Measurements from ENCODE around the gene KRT34.
"Not testable (repeated sequence)": the region's sequence is repeated elsewhere in the genome, so short reads cannot be mapped to it uniquely, and the experiment has no call there.

The KRT34 gene

DNA sequence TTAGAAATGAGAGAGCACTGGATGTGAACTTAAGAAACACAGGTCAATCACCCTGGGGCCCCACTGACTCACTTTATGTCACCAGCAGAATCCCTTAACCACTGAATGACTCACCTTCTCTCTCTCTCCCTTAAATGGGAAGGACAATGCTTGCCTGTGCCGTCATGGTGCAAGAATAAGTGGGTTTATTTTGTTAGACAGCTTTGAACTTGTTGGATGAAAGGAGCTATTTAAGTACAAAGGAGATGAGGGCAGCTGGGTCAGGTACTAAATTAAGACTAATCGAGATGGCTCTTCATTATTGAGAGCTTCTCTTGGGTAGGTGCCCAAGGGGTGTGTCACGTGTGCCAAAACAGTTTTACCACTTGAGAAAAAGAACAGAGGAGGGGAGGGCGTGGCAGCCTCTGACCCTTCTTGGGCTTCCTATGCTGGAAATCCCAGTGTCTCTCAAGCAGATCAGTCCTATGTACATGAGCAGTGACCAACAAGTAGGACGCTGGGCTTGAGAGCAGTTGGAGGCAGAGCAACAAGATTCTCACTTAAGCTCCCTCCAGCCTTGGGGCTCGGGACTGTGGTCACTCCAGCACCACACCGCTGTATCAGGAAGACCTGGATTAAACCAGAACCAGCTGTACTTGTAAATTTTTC lies 22.0 kb upstream of the KRT34 start:
- DNase-seq (ENCODE audit: low read depth in 2 of 2) = peak in 1 of 2 donors; percentile 11

GRCh38 chr17:41403404-41404023 lies 21.4 kb upstream of the KRT34 start:
- no peak for DNase-seq (ENCODE audit: low read depth in 2 of 2)

DNA sequence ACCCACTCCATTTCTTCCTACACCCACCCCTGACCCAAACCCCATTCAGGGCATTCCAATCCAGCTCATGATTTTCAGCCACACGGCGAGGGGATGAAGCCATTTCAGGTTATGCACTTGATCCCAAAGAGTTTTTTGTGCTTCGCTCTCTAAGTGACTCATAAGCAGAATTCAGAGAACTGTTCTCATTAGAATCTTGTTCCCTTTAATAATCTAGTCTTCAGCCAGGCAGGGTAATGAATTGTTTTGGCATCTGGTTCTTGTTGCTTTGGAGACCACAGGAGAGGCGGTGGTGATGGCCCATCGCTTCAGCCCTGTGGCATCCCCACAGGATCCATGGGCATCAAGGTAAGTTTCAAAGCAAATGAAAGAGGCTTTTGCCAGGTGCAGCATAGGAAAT lies 20.1 kb upstream of the KRT34 start:
- no peak for DNase-seq (ENCODE audit: low read depth in 2 of 2)

DNA sequence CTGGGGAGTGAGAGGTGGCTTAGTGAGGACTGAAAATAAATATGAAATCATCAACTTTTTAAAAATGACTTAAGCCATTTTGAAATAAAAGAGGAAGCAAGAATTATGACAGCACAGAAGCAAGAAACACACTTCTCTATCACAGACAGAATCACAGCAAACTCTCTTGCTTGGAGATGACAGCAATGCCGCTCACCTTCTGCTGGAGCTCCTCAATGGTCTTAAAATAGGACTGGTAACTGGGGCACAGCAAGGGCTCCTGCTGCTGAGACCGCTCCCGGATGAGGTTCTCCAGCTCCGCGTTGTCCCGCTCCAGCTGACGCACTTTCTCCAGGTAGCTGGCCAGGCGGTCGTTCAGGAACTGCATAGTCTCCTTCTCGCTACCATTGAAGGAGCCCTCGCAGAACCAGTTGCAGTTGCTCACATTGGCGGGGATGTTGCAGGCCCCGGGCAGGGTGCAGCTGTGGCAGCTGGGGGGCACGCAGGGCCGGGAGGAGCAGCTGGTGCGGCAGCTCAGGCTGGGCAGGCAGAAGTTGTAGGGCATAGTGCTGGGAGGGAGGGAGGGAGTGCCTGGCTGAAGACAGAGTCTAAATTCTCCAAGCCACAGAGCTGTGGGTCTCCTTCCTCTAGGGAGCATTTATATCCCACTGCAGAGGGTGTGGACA lies 15.0 kb upstream of the KRT34 start, which contains the start of gene KRT31:
TSS of gene KRT31 (minus strand) at position 613 of the 665 bp plus-strand sequence. CDS start at position 544, 69 bp downstream.
- no peak for DNase-seq (ENCODE audit: low read depth in 2 of 2)

GRCh38 chr17:41396340-41396739 lies 14.2 kb upstream of the KRT34 start:
- DNase-seq (ENCODE audit: low read depth in 2 of 2) = no peak

GRCh38 chr17:41395611-41396010 lies 13.5 kb upstream of the KRT34 start:
- DNase-seq (ENCODE audit: low read depth in 2 of 2) = no peak

DNA sequence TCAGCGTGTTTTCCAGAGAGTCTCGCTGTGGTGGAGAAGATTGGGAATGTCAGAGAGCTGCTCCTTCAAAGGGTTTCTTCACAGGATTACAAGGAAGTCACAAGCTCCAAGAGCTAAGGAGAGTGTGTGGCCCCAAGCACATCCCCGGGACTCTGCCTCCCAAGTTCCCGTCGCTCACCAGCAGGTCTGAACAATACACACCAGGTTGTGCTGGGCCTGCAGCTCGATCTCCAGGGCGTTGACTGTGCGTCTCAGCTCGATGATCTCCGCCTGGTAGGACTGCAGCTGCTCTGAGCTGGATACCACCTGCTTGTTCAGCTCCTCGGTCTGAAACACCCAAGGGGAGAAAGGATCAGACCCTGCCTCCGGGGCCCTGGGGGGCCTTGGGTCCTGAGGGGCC lies 12.9 kb upstream of the KRT34 start:
- not testable (repeated sequence) for DNase-seq (ENCODE audit: low read depth in 2 of 2)

- no peak for DNase-seq (ENCODE audit: low read depth in 2 of 2)
Measured at GRCh38 chr17:41394254-41394996, 12.3 kb upstream of the KRT34 start.

DNA sequence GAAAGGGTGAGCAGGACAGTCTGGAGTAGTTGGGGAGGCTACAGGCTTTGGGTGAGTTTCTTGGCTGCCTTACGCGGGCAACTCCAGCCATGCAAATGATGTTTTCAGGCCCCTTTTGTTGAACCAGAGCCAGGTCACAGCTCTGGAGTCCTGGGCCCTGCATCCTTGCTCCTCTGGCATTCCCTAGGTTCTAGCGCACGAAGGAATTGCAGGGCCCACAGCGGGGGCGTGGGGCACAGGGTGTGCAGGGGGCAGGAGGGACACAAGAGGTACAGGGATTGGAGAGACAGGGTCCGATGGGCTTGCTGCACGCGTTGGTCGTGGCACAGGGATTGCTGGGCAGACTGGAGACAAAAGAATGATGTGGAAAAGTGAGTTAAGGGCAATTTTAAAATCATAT lies 11.7 kb upstream of the KRT34 start:
- no peak for DNase-seq (ENCODE audit: low read depth in 2 of 2)

GRCh38 chr17:41393294-41393693 lies 11.2 kb upstream of the KRT34 start:
- DNase-seq (ENCODE audit: low read depth in 2 of 2) = no peak

DNA sequence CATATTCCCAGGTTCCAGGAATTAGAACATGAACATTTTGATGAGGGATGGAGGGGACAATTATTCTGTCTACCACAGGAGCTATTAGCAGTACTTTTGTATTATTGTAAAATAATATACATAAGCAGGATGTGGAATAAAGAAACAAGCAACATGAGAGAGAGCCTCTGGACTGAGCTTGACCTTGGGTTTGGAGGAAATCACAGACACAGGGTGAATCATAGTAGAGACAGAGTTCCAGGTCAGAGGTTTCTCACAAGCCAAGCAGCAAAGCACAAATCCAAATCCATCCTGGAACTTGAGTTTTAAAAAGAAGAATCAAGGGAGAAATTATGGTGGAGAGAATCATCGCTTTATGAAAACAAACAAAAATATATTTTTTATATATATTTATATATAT lies 10.2 kb upstream of the KRT34 start:
- no peak for DNase-seq (ENCODE audit: low read depth in 2 of 2)

- DNase-seq (ENCODE audit: low read depth in 2 of 2) = no peak
Measured at GRCh38 chr17:41391535-41391934, 9.4 kb upstream of the KRT34 start.

DNA sequence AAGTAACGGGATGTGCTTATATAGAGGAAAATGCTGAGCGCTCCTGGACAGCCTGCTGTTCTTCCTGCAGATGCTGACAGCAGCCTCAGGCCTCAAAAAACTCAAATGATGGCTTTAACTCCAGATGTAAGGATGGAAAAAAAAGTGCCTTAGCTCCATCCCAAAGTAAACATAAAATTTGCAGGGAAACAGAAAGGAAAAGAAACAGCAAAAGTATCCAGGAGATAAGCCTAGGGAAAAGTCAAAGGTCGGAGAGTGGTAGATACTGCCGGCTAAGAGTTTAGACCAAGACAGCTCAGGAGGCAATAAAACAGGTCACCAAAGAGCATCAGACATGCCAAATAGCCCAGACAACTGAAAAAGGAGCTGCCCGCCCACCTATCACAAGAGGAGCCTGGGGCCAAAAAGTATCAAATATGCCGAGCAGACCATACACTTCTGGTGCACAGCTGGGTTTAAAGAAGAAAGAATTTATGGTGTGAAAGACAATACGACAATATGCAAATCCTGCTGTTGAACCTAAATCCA lies 8.4 kb upstream of the KRT34 start:
- no peak for DNase-seq (ENCODE audit: low read depth in 2 of 2)

GRCh38 chr17:41387670-41388069 lies 5.6 kb upstream of the KRT34 start:
- DNase-seq (ENCODE audit: low read depth in 2 of 2) = no peak

GRCh38 chr17:41386227-41386626 lies 4.1 kb upstream of the KRT34 start:
- DNase-seq (ENCODE audit: low read depth in 2 of 2) = no peak

GRCh38 chr17:41383690-41384089 lies 1.6 kb upstream of the KRT34 start:
- DNase-seq (ENCODE audit: low read depth in 2 of 2) = no peak

GRCh38 chr17:41382394-41382793 lies 288 bp upstream of the KRT34 start:
- DNase-seq (ENCODE audit: low read depth in 2 of 2) = no peak

- not testable (repeated sequence) for DNase-seq (ENCODE audit: low read depth in 2 of 2)
Measured at GRCh38 chr17:41380091-41380490, 2.0 kb downstream of the KRT34 start.

DNA sequence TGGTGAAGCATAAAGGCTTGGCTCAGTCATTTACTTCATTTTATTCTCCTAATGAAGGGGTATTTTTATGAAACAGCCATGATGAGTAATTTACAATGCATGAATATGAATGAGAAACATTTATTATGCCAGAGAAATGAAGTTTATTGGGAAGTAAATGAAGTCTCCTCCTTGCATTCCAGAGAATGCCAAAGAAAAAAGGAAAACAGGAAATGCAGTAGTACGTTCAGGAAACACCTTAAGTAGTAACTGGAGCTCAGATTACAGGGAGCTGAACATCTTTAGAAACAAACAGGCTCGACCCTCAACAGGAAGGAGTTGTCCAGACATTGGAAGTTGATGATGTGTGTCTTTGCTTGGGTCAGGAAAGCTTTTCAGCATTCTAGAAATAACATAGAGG lies 4.6 kb downstream of the KRT34 start:
- no peak for DNase-seq (ENCODE audit: low read depth in 2 of 2)

DNA sequence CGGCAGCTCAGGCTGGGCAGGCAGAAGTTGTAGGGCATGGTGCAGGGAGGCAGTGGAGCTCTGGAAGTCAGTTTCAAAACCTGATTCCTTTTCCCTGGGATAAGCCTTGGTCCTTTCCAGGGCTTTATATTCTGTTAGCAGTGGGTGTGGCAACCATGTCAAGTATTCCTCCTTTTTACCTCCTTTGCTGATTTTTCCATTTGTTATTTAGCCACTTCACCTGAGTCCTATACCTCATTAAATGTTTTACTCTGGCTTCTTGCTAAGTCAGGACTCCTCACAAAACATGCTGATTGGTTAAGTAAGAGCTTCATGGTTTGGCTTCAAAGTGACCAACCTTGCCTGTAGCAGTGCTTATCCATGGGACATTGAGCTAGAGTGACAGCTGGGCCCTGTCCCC lies 12.4 kb downstream of the KRT34 start, which contains the start of gene KRT33B:
TSS of gene KRT33B (minus strand) at position 101 of the 400 bp plus-strand sequence. CDS start at position 38, 63 bp downstream.
- DNase-seq (ENCODE audit: low read depth in 2 of 2) = no peak

GRCh38 chr17:41369023-41369422 lies 13.1 kb downstream of the KRT34 start:
- no peak for DNase-seq (ENCODE audit: low read depth in 2 of 2)
